Ascending aorta (tissue), 2 donors: ENCODE measurements around the gene CATSPERD. TPM values are rescaled to one million over a fixed set of nuclear protein-coding genes. Genes with fewer than 3 reads are reported as not detected.
A peak's percentile ranks its signal among the peaks of the same experiment; 100 is the strongest.

Experiments used
- DNase-seq, 2 donors: peaks; one replicate each; pipeline ENCODE4 v3.0.0-alpha.2; 2019; ENCODE audit warnings: low spot score in 2 of 2
- H3K27ac ChIP-seq, 2 donors: fragments of 200-600 bp; sonication (generic); one replicate each; pipeline ENCODE4 v1.5.1; 2016 to 2017; ENCODE audit warnings: mild to moderate bottlenecking in 1 of 2
- H3K27me3 ChIP-seq: fragments of 200-600 bp; sonication (generic); one replicate; pipeline ENCODE4 v1.5.1; 2017
- H3K36me3 ChIP-seq, 2 donors: fragments of 200-600 bp; sonication (generic); one replicate each; pipeline ENCODE4 v1.5.1; 2016
- H3K4me1 ChIP-seq, 2 donors: fragments of 200-600 bp; sonication (generic); one replicate each; pipeline ENCODE4 v1.5.1; 2016 to 2017; ENCODE audit warnings: mild to moderate bottlenecking in 1 of 2
- H3K4me3 ChIP-seq, 2 donors: fragments of 200-600 bp; sonication (generic); one replicate each; pipeline ENCODE4 v1.5.1; 2016 to 2017; ENCODE audit warnings: mild to moderate bottlenecking in 1 of 2
- H3K9me3 ChIP-seq, 2 donors: fragments of 200-600 bp; sonication (generic); one replicate each; pipeline ENCODE4 v1.5.1; 2016
- intact Hi-C: fragments of 100-400 bp; cut with DNase I; formaldehyde crosslinking; loops from one replicate; pipeline ENCODE4 v1.15.1; 2023
- total RNA-seq: library from RNA; depleted of rRNA; stranded (reverse); fragments of >200 nt; gene quantifications from one replicate; pipeline ENCODE4 v1.1.0, GENCODE V29; 2016
- TF ChIP-seq, protein P1 (sequence below), 3 experiments: fragments of 200-600 bp in 2 of 3; fragments of 450-650 bp in 1 of 3; sonication (generic) in 2 of 3; IDR thresholded peaks; one replicate each; pipeline ENCODE4 v1.5.1; 2016 to 2019; ENCODE audit warnings: antibody characterized with exemption in 3 of 3, mild to moderate bottlenecking in 1 of 3, moderate library complexity in 1 of 3

CATSPERD gene
- total RNA-seq, 1 donor from 2014 or later, result not detected

DNA sequence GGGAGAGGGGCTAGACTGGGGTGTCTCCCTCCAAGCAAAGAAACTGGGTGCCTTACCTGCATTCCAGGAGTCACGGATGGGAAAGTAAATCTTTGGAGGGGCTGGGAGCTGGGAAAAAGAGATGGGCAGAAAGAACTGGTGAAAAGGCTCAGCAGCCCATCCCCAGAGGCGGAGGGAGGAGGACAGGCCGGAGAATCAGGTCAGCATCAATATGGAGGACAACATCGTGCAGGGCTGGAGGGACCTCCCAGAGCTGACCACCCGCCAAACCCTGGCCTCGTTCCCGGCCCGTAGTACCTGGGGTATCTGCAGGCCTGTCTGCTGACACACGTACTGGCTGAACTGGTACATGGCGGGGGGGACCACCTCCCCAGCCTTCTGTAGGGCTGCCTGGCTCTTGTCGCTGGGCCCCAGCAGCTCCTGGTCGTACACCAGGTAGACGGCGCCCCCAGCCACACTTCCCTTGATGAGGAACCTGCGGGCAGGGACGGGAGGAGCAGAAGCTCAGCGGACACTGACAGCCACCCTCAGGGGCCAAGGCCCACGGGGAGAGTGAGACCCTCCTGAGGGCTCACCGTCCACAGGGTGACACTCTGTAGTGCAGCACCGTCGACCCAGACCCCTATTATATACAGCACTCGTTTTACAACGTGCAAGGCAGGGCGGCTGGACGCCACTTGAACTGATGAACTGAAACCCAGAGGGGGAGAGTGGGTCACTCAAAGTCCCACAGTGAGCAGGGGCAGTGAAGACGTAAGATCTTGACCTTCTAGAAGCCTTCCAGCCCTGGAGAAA, 41.0 kb upstream of the CATSPERD start:
- TF ChIP-seq, protein P1, sequence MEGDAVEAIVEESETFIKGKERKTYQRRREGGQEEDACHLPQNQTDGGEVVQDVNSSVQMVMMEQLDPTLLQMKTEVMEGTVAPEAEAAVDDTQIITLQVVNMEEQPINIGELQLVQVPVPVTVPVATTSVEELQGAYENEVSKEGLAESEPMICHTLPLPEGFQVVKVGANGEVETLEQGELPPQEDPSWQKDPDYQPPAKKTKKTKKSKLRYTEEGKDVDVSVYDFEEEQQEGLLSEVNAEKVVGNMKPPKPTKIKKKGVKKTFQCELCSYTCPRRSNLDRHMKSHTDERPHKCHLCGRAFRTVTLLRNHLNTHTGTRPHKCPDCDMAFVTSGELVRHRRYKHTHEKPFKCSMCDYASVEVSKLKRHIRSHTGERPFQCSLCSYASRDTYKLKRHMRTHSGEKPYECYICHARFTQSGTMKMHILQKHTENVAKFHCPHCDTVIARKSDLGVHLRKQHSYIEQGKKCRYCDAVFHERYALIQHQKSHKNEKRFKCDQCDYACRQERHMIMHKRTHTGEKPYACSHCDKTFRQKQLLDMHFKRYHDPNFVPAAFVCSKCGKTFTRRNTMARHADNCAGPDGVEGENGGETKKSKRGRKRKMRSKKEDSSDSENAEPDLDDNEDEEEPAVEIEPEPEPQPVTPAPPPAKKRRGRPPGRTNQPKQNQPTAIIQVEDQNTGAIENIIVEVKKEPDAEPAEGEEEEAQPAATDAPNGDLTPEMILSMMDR (IDR thresholded peaks at IDR 0.05), result no peak
- H3K4me1 ChIP-seq, result peaks cover 6 to 9% of the 10 kb centered on the region in 2 donors
- intact Hi-C loops, result loop anchor here (1.0 to 5.0 kb wide), 4 partner anchors 11 to 387 kb away; partner anchors contain the start of genes NDUFA11, RPL36 and SAFB2
- no peaks in the 10 kb centered on the region for H3K27me3 ChIP-seq
- no peak for DNase-seq
- peaks cover 0 to 7% of the 10 kb centered on the region in 2 donors for H3K36me3 ChIP-seq
- H3K4me3 ChIP-seq, result peak overlapping the region; percentile 77 to 96
- H3K27ac ChIP-seq, result peak overlapping the region; percentile 80 to 95
- no peaks in the 10 kb centered on the region for H3K9me3 ChIP-seq

DNA sequence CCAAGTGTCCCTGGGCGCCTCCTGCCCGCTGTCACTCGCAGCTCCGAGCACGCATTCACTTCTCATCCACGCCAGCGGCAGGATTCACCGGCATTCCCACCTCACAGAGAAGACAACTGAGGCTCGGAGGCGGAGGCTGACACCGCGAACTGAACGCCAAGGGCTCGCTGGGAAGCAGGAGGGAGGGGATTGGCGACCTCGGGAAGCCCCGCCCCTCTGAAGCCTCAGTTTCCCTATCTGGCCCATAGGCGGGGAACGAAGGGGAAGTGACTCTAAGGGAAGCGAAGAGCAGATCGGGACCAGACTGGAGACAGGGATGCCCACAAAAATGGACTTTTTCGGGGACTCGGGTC, 40.4 kb upstream of the CATSPERD start:
- Histone ChIP-seq H3K27ac (peak overlapping the region; percentile 80 to 95), H3K4me1 (peaks cover 6 to 9% of the 10 kb centered on the region in 2 donors), H3K27me3 (no peaks in the 10 kb centered on the region), H3K9me3 (no peaks in the 10 kb centered on the region), H3K36me3 (peaks cover 0 to 7% of the 10 kb centered on the region in 2 donors), H3K4me3 (peak overlapping the region; percentile 77 to 96)
- DNase-seq, result no peak
- intact Hi-C loops, result loop anchor here (1.0 to 5.0 kb wide), 4 partner anchors 10 to 388 kb away; partner anchors contain the start of genes NDUFA11, RPL36 and SAFB2
- TF ChIP-seq, protein P1 (IDR thresholded peaks at IDR 0.05), result no peak

DNA sequence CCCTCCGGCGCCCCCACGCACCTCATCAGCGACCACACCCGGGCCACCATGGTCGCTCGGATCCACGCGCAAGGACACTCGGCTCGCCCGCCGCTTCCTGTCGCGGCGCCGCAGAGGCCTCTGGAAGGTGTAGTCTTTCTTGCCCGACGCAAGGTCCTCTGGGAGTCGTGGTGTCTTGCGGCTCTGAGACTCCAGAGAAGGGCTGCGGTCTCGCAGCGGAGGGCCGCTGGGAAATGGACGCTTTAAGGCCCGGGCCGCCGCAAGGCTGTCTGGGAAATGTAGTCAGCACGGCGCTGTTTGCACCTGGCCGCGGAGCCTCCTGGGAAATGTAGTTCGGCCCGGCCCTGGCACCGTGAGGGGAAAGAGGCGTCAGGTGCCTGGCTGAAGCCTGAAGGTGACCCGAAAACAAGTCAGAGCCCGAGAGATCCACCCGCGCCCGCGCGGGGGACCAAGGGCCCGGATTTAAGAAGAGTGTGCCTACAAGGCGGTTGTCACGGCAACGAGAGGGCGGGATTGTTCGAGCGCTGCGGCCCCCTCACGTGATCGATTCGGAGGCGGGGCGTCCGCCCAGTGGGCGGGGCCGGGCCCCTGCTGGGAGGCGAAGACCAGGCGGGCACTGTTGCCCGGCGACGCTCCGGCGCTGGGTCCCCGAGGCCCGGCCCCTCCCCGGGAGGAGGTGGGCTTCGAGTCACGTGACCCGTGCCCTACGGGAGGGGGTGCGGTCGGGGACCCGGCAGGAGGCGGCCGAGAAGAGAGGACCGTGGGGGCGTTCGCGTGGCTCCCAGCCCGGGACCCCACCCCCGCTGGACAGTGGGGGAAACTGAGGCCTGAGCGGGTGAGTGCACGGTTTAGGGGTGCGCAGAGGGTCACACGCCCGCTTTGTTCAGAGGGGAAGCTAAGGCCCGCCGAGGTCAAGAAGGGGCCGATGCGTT, 39.7 kb upstream of the CATSPERD start, which contains the start of the genes HSD11B1L and MICOS13:
Gene HSD11B1L (plus strand): TSS at position 591 of the 932 bp plus-strand sequence. CDS start 3,806 bp downstream, outside the sequence.
Gene MICOS13 (minus strand): TSS at position 80 of the 932 bp plus-strand sequence. CDS start 30 bp downstream, at position 50.
- intact Hi-C loops, result loop anchor here (1.0 to 5.0 kb wide), 5 partner anchors 10 to 388 kb away; partner anchors contain the start of genes CATSPERD, LONP1, NDUFA11 and RPL36

DNA sequence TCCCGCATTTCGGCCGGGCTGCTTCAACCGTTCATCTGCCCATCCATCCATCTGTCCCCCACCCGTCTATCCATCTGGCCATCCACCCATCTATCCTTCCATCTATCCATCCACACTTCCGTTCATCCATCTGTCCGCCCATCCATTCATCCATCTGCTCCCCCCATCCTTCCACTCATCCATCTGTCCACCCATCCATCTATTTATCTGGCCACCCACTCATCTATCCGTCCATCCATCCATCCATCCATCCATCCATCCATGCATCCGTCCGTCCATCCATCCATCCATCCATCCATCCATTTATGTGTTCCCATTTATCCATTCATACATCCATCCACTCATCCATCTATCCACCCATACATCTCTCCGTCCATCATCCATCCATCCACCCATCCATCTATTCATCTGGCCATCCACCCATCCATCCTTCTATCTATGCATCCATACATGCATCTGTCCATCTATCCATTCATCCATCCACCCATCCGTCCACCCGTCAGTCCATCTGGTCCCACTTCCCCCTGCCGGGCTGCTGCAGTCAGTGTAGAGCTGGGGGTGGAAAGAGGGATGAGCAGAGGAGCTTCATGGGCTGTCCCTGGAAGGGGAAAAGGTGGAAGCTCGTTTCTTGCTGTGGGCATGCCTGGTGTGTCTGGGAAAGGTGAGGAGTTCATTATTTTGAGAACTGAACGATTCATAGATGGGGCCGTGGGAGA, 38.9 kb upstream of the CATSPERD start:
- intact Hi-C loops, result loop anchor here (1.0 to 5.0 kb wide), 3 partner anchors 39 to 389 kb away; partner anchors contain the start of genes CATSPERD, LONP1 and NDUFA11
- H3K4me3 ChIP-seq, result peak overlapping the region; percentile 77 to 96
- no peak overlapping the region for H3K27ac ChIP-seq
- H3K27me3 ChIP-seq, result no peaks in the 10 kb centered on the region
- H3K9me3 ChIP-seq, result no peaks in the 10 kb centered on the region
- DNase-seq, result no peak
- peaks cover 6 to 12% of the 10 kb centered on the region in 2 donors for H3K4me1 ChIP-seq
- peaks cover 0 to 7% of the 10 kb centered on the region in 2 donors for H3K36me3 ChIP-seq
- TF ChIP-seq, protein P1 (IDR thresholded peaks at IDR 0.05), result no peak

More for the DNA sequence above, 39.7 kb upstream of the CATSPERD start, which contains the start of the genes HSD11B1L and MICOS13:
- Histone ChIP-seq H3K27me3 (no peaks in the 10 kb centered on the region), H3K36me3 (peaks cover 0 to 7% of the 10 kb centered on the region in 2 donors), H3K4me3 (peak within 1 kb of the TSS; percentile 77 to 96), H3K4me1 (peaks cover 6 to 9% of the 10 kb centered on the region in 2 donors), H3K27ac (peak within 1 kb of the TSS; percentile 80 to 95), H3K9me3 (no peaks in the 10 kb centered on the region)
- TF ChIP-seq, protein P1 (IDR thresholded peaks at IDR 0.05), result no peak
- peak; percentile 97 to 99 for DNase-seq
